WERI-Rb-1 (cell line): ENCODE measurements around the gene RASSF4.

Experiments used
- DNase-seq: peaks from one replicate; pipeline ENCODE4 v3.0.0-alpha.2; 2020
- H3K27ac ChIP-seq: fragments of 250-450 bp; sonication (Bioruptor Pico); 2 replicates; pipeline ENCODE4 v1.5.1; 2020; ENCODE audit warnings: mild to moderate bottlenecking, moderate library complexity
- H3K27me3 ChIP-seq: fragments of 250-450 bp; sonication (Bioruptor Pico); 2 replicates; pipeline ENCODE4 v1.5.1; 2021; ENCODE audit warnings: mild to moderate bottlenecking, low read depth, moderate library complexity; ENCODE audit not compliant: insufficient read depth, severe bottlenecking
- H3K36me3 ChIP-seq: fragments of 250-450 bp; sonication (Bioruptor Pico); 2 replicates; pipeline ENCODE4 v1.5.1; 2020; ENCODE audit warnings: mild to moderate bottlenecking, moderate library complexity
- H3K4me3 ChIP-seq: 2 replicates; pipeline ENCODE4 v1.5.1; 2011; ENCODE audit warnings: low read depth, mild to moderate bottlenecking, control low read depth, low read length
- H3K9me3 ChIP-seq: fragments of 250-450 bp; sonication (Bioruptor Pico); 2 replicates; pipeline ENCODE4 v1.5.1; 2021; ENCODE audit warnings: mild to moderate bottlenecking, moderate library complexity; ENCODE audit not compliant: severe bottlenecking
- TF ChIP-seq, protein P1 (sequence below): IDR thresholded peaks from 2 replicates; pipeline ENCODE4 v1.5.1; 2011; ENCODE audit warnings: low read depth, mild to moderate bottlenecking, control low read depth, inconsistent platforms, low read length

RASSF4 gene

GRCh38 chr10:44984671-44985101 is 25.1 kb downstream of the RASSF4 start:
- TF ChIP-seq, protein P1, sequence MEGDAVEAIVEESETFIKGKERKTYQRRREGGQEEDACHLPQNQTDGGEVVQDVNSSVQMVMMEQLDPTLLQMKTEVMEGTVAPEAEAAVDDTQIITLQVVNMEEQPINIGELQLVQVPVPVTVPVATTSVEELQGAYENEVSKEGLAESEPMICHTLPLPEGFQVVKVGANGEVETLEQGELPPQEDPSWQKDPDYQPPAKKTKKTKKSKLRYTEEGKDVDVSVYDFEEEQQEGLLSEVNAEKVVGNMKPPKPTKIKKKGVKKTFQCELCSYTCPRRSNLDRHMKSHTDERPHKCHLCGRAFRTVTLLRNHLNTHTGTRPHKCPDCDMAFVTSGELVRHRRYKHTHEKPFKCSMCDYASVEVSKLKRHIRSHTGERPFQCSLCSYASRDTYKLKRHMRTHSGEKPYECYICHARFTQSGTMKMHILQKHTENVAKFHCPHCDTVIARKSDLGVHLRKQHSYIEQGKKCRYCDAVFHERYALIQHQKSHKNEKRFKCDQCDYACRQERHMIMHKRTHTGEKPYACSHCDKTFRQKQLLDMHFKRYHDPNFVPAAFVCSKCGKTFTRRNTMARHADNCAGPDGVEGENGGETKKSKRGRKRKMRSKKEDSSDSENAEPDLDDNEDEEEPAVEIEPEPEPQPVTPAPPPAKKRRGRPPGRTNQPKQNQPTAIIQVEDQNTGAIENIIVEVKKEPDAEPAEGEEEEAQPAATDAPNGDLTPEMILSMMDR = no peak
- no peak for DNase-seq
- no peak overlapping the region for H3K4me3 ChIP-seq
- no peaks in the 10 kb centered on the region for H3K9me3 ChIP-seq
- no peaks in the 10 kb centered on the region for H3K36me3 ChIP-seq
- H3K27me3 ChIP-seq = no peaks in the 10 kb centered on the region
- H3K27ac ChIP-seq = no peak overlapping the region

DNA sequence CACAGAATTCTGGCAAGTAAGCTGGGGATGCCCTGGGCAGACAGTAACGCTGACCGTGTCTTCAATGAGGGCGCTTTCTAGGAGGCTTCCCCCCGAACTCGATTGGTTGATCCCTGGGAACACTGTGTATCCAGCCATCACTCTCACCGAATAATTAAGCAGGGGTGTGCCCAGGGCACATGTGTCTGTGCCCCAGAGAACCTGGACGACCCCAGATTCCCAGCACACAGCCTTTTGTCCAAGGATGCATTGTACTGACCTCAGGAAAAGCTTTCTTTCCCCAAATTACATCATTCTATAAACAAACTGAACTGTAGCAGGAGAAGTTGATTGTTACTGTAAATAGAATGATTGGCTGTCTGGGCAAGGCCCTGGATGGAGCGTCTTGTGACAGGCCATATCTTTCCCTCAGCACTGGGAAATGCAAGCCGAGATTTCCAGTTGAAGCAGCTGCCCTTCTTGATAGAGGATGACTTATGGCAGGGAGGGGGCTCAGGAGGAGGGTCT is 25.6 kb downstream of the RASSF4 start:
- Histone ChIP-seq H3K4me3 (no peak overlapping the region), H3K27me3 (no peaks in the 10 kb centered on the region), H3K36me3 (no peaks in the 10 kb centered on the region), H3K27ac (no peak overlapping the region), H3K9me3 (no peaks in the 10 kb centered on the region)
- TF ChIP-seq, protein P1 = no peak
- no peak for DNase-seq

GRCh38 chr10:44986179-44986578 is 26.6 kb downstream of the RASSF4 start:
- Histone ChIP-seq H3K9me3 (no peaks in the 10 kb centered on the region), H3K27me3 (no peaks in the 10 kb centered on the region), H3K27ac (no peak overlapping the region), H3K36me3 (no peaks in the 10 kb centered on the region), H3K4me3 (no peak overlapping the region)
- no peak for DNase-seq
- TF ChIP-seq, protein P1 = no peak

DNA sequence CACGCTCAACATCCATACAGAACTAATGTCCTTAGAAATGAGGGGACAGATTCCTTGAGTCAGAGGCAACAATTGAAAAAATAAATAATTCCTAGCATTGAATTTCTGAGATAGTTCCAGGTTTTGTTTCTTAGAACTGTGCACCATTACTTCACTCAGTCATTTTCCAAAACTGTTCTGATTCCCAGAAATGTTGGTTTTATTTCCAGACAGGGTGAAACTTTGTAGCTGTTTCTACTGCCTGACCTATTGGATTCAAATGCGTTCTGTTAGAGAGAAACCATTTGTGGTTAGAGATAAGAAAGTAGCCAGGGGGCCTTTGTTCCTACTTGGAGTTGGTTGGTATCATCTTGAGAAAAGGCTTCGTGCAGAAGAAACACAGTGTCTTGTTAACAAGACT is 27.1 kb downstream of the RASSF4 start:
- H3K27ac ChIP-seq = no peak overlapping the region

DNA sequence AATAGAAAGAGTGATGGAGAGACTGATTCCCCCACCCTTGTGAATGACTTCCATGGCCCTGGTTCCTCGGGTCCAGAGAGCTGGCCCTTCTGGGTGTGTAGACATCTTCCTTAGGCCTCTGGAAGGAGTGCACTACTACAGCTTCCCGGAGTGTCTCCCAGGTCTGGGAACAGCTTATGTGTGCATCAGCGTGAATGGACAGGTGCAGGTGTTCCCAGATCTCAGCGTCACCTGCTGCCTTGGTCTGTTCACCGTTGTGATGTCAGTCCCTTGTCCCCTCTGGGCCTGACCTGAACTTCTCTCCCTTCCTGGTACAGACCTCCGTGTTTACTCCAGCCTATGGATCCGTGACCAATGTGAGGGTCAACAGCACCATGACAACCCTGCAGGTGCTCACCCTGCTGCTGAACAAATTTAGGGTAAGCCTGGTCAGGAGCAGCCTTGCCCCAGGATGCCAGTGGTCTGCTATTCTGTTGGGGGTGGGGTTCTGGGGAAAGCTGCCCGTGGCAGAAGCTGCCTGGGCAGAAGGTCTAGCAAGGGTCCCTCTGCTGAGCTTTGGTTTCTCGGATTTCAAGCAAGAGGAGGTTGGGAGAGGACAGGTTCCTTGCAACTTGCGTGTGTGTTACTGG is 29.5 kb downstream of the RASSF4 start:
- Histone ChIP-seq H3K36me3 (no peaks in the 10 kb centered on the region), H3K9me3 (no peaks in the 10 kb centered on the region)

More for the DNA sequence above, 27.1 kb downstream of the RASSF4 start:
- DNase-seq = no peak
- Histone ChIP-seq H3K4me3 (no peak overlapping the region), H3K27me3 (no peaks in the 10 kb centered on the region), H3K9me3 (no peaks in the 10 kb centered on the region), H3K36me3 (no peaks in the 10 kb centered on the region)
- TF ChIP-seq, protein P1 = no peak

More for the DNA sequence above, 29.5 kb downstream of the RASSF4 start:
- TF ChIP-seq, protein P1 = no peak
- Histone ChIP-seq H3K27ac (no peak overlapping the region), H3K4me3 (no peak overlapping the region), H3K27me3 (no peaks in the 10 kb centered on the region)
- no peak for DNase-seq
